GM23338 (cell line): Measurements from ENCODE around the gene NECTIN3. TPM values are rescaled to one million over a fixed set of nuclear protein-coding genes. Genes with fewer than 3 reads are reported as not detected.

Experiments used
- ATAC-seq: fragments of 200-7000 bp; cut with Tn5 transposase; 3 replicates; pipeline ENCODE4 v1.9.1; 2020
- DNase-seq: peaks from one replicate; pipeline ENCODE4 v3.0.0-alpha.2; 2015; ENCODE audit warnings: low spot score
- H2AFZ ChIP-seq: fragments of 200-600 bp; sonication (generic); 2 replicates; pipeline ENCODE4 v1.8.0; 2016; ENCODE audit warnings: antibody characterized with exemption, mild to moderate bottlenecking, moderate library complexity
- H3F3A ChIP-seq: fragments of 200-600 bp; sonication (generic); replicated peaks from 2 replicates; pipeline ENCODE4 v1.8.0; 2017; ENCODE audit warnings: antibody characterized with exemption, mixed run types, low read depth
- H3K27ac ChIP-seq: fragments of 200-600 bp; sonication (generic); 2 replicates; pipeline ENCODE4 v1.6.1; 2016; ENCODE audit warnings: low read depth
- H3K27me3 ChIP-seq: fragments of 200-600 bp; sonication (generic); 2 replicates; pipeline ENCODE4 v1.8.0; 2016; ENCODE audit warnings: mild to moderate bottlenecking, mixed run types, moderate library complexity; ENCODE audit not compliant: insufficient read depth
- H3K36me3 ChIP-seq: fragments of 200-600 bp; sonication (generic); 2 replicates; pipeline ENCODE4 v1.8.0; 2016; ENCODE audit warnings: mild to moderate bottlenecking; ENCODE audit not compliant: insufficient read depth
- H3K4me1 ChIP-seq: fragments of 200-600 bp; sonication (generic); 2 replicates; pipeline ENCODE4 v1.8.0; 2016; ENCODE audit warnings: mild to moderate bottlenecking, moderate library complexity; ENCODE audit not compliant: insufficient read depth
- H3K4me2 ChIP-seq: fragments of 200-600 bp; sonication (generic); 2 replicates; pipeline ENCODE4 v1.7.1; 2017; ENCODE audit warnings: mixed run types
- H3K4me3 ChIP-seq: fragments of 200-600 bp; sonication (generic); 2 replicates; pipeline ENCODE4 v1.6.1; 2016; ENCODE audit warnings: mixed run types
- H3K79me2 ChIP-seq: fragments of 200-600 bp; sonication (generic); replicated peaks from 2 replicates; pipeline ENCODE4 v1.8.0; 2017; ENCODE audit warnings: mild to moderate bottlenecking; ENCODE audit not compliant: insufficient read depth
- H3K9me2 ChIP-seq: fragments of 200-600 bp; sonication (generic); 2 replicates; pipeline ENCODE4 v1.8.0; 2017; ENCODE audit not compliant: insufficient read depth
- H4K20me1 ChIP-seq: fragments of 200-600 bp; sonication (generic); replicated peaks from 2 replicates; pipeline ENCODE4 v1.8.0; 2017; ENCODE audit warnings: mild to moderate bottlenecking; ENCODE audit not compliant: insufficient read depth
- H3K27ac Mint-ChIP-seq: 2 replicates; pipeline ENCODE4 v1.8.0; 2020; ENCODE audit warnings: inconsistent platforms, mild to moderate bottlenecking, moderate library complexity, mixed read lengths
- H3K27me3 Mint-ChIP-seq: 3 replicates; pipeline ENCODE4 v1.8.0; 2022; ENCODE audit warnings: low read depth, mild to moderate bottlenecking, moderate library complexity, mixed read lengths, inconsistent platforms; ENCODE audit not compliant: insufficient read depth, poor library complexity
- H3K36me3 Mint-ChIP-seq: 3 replicates; pipeline ENCODE4 v1.8.0; 2021; ENCODE audit warnings: low read depth, mild to moderate bottlenecking, inconsistent platforms, moderate library complexity, mixed read lengths
- H3K4me1 Mint-ChIP-seq: 3 replicates; pipeline ENCODE4 v1.8.0; 2020; ENCODE audit warnings: mild to moderate bottlenecking, inconsistent platforms, mixed read lengths
- H3K4me3 Mint-ChIP-seq: 3 replicates; pipeline ENCODE4 v1.8.0; 2021; ENCODE audit warnings: moderate library complexity, mild to moderate bottlenecking, inconsistent platforms, mixed read lengths
- H3K9me3 Mint-ChIP-seq: 3 replicates; pipeline ENCODE4 v1.8.0; 2020; ENCODE audit warnings: moderate library complexity, mild to moderate bottlenecking, inconsistent platforms, mixed read lengths
- CREB1 ChIP-seq: fragments of 250-450 bp; sonication (Bioruptor Pico); IDR thresholded peaks from 2 replicates; pipeline ENCODE4 v1.5.0; 2020; ENCODE audit warnings: low read depth, mild to moderate bottlenecking, moderate library complexity
- EZH2 ChIP-seq: fragments of 200-600 bp; sonication (generic); IDR thresholded peaks from one replicate; pipeline ENCODE4 v1.8.0; 2017; ENCODE audit warnings: antibody characterized with exemption, mild to moderate bottlenecking, low read depth; ENCODE audit not compliant: unreplicated experiment
- EZH2phosphoT487 ChIP-seq: fragments of 200-600 bp; sonication (generic); IDR thresholded peaks from one replicate; pipeline ENCODE4 v1.8.1; 2018; ENCODE audit warnings: antibody characterized with exemption; ENCODE audit not compliant: unreplicated experiment
- JUNB ChIP-seq: IDR thresholded peaks from one replicate; pipeline ENCODE4 v1.6.1; 2016; ENCODE audit warnings: antibody characterized with exemption; ENCODE audit not compliant: unreplicated experiment
- NANOG ChIP-seq: IDR thresholded peaks from 2 replicates; pipeline ENCODE4 v1.6.1; 2016; ENCODE audit warnings: antibody characterized with exemption, borderline replicate concordance
- POLR2AphosphoS5 ChIP-seq: IDR thresholded peaks from 2 replicates; pipeline ENCODE4 v1.6.1; 2016; ENCODE audit warnings: antibody characterized with exemption, low read depth
- STAT1 ChIP-seq: IDR thresholded peaks from one replicate; pipeline ENCODE4 v1.6.1; 2016; ENCODE audit warnings: antibody characterized with exemption; ENCODE audit not compliant: unreplicated experiment
- ZNF114 ChIP-seq: fragments of 250-450 bp; sonication (Bioruptor Pico); IDR thresholded peaks from 2 replicates; pipeline ENCODE4 v1.5.0; 2020; ENCODE audit warnings: mild to moderate bottlenecking, moderate library complexity
- ZNF331 ChIP-seq: fragments of 250-450 bp; sonication (Bioruptor Pico); IDR thresholded peaks from 2 replicates; pipeline ENCODE4 v1.5.0; 2020; ENCODE audit warnings: low read depth, mild to moderate bottlenecking, moderate library complexity
- polyA plus RNA-seq: library from polyadenylated mRNA; unstranded; fragments of >200 nt; fragmentation: Nextera tagmentation; extraction: Ambion mirVana; gene quantifications from 2 replicates; pipeline ENCODE4 v1.2.1, GENCODE V29; 2016
- total RNA-seq: library from RNA; depleted of rRNA; stranded (reverse); fragments of >200 nt; shearing (Covaris generic); gene quantifications from 2 replicates; pipeline ENCODE4 v1.2.3, GENCODE V29; 2014
- TF ChIP-seq, protein P1 (sequence below): IDR thresholded peaks from one replicate; pipeline ENCODE4 v1.6.1; 2018; ENCODE audit warnings: antibody characterized with exemption; ENCODE audit not compliant: unreplicated experiment
- TF ChIP-seq, protein P2 (sequence below): fragments of 250-450 bp; sonication (Bioruptor Pico); IDR thresholded peaks from 2 replicates; pipeline ENCODE4 v1.5.0; 2020; ENCODE audit warnings: mild to moderate bottlenecking, moderate library complexity
- TF ChIP-seq, protein P3 (sequence below): IDR thresholded peaks from 2 replicates; pipeline ENCODE4 v1.6.1; 2016; ENCODE audit warnings: antibody characterized with exemption
- TF ChIP-seq, protein P4 (sequence below), 2 experiments: fragments of 200-600 bp in 1 of 2; sonication (generic) in 1 of 2; conservative IDR thresholded peaks; 2 replicates each; pipeline versions ENCODE4 v1.5.1 to v1.6.1; 2016 to 2017; ENCODE audit warnings: antibody characterized with exemption in 2 of 2, low read depth in 2 of 2, mild to moderate bottlenecking in 2 of 2, moderate library complexity in 1 of 2

NECTIN3 gene
- total and polyA plus RNA-seq, 2 experiments from 2014 or later = 16.0 to 48.2 TPM

DNA sequence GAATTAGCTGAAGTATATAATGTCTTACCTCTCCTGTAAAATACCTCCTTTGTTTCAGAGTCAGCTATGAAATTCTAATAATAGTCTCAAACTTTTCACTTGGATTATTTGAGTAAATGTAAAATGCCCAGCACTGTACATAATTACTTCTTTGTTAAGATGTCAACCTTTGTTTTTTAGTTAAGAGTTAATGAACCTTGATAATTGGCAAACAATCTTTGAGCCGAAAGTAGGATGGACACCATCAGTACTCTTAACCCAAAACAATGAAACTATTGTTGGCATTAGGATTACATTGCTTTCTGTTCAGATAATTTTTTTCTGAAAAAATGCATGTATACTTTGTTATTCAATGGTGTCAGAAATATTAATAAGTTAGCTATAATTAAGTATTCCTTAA is 3.0 kb upstream of the NECTIN3 start:
- H3K36me3 Mint-ChIP-seq = peaks cover 6% of the 10 kb centered on the region; the same call in 1 of the 3 replicates

More for the DNA sequence above, 3.0 kb upstream of the NECTIN3 start:
- Mint-ChIP-seq H3K4me3 (no peak overlapping the region), H3K9me3 (no peaks in the 10 kb centered on the region; the same call in 2 of the 3 replicates), H3K27ac (no peak overlapping the region), H3K27me3 (peaks cover 4% of the 10 kb centered on the region), H3K4me1 (peaks cover 12% of the 10 kb centered on the region)
- Histone ChIP-seq H4K20me1 (peaks cover 5% of the 10 kb centered on the region), H3K4me1 (peaks cover 17% of the 10 kb centered on the region), H3K4me2 (no peak overlapping the region), H3K79me2 (peaks cover 28% of the 10 kb centered on the region), H2AFZ (no peak overlapping the region), H3K36me3 (no peaks in the 10 kb centered on the region), H3F3A (no peaks in the 10 kb centered on the region), H3K27ac (no peak overlapping the region), H3K9me2 (no peaks in the 10 kb centered on the region), H3K4me3 (no peak overlapping the region), H3K27me3 (no peaks in the 10 kb centered on the region)
- DNase-seq (no peak), ATAC-seq (no peak)
- TF ChIP-seq JUNB = no peak
- no peak for TF ChIP-seq ZNF114 (CRISPR knock-in tag)
- TF ChIP-seq, protein P1, sequence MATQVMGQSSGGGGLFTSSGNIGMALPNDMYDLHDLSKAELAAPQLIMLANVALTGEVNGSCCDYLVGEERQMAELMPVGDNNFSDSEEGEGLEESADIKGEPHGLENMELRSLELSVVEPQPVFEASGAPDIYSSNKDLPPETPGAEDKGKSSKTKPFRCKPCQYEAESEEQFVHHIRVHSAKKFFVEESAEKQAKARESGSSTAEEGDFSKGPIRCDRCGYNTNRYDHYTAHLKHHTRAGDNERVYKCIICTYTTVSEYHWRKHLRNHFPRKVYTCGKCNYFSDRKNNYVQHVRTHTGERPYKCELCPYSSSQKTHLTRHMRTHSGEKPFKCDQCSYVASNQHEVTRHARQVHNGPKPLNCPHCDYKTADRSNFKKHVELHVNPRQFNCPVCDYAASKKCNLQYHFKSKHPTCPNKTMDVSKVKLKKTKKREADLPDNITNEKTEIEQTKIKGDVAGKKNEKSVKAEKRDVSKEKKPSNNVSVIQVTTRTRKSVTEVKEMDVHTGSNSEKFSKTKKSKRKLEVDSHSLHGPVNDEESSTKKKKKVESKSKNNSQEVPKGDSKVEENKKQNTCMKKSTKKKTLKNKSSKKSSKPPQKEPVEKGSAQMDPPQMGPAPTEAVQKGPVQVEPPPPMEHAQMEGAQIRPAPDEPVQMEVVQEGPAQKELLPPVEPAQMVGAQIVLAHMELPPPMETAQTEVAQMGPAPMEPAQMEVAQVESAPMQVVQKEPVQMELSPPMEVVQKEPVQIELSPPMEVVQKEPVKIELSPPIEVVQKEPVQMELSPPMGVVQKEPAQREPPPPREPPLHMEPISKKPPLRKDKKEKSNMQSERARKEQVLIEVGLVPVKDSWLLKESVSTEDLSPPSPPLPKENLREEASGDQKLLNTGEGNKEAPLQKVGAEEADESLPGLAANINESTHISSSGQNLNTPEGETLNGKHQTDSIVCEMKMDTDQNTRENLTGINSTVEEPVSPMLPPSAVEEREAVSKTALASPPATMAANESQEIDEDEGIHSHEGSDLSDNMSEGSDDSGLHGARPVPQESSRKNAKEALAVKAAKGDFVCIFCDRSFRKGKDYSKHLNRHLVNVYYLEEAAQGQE = no peak
- TF ChIP-seq NANOG = no peak
- no peak for TF ChIP-seq STAT1
- TF ChIP-seq, protein P2, sequence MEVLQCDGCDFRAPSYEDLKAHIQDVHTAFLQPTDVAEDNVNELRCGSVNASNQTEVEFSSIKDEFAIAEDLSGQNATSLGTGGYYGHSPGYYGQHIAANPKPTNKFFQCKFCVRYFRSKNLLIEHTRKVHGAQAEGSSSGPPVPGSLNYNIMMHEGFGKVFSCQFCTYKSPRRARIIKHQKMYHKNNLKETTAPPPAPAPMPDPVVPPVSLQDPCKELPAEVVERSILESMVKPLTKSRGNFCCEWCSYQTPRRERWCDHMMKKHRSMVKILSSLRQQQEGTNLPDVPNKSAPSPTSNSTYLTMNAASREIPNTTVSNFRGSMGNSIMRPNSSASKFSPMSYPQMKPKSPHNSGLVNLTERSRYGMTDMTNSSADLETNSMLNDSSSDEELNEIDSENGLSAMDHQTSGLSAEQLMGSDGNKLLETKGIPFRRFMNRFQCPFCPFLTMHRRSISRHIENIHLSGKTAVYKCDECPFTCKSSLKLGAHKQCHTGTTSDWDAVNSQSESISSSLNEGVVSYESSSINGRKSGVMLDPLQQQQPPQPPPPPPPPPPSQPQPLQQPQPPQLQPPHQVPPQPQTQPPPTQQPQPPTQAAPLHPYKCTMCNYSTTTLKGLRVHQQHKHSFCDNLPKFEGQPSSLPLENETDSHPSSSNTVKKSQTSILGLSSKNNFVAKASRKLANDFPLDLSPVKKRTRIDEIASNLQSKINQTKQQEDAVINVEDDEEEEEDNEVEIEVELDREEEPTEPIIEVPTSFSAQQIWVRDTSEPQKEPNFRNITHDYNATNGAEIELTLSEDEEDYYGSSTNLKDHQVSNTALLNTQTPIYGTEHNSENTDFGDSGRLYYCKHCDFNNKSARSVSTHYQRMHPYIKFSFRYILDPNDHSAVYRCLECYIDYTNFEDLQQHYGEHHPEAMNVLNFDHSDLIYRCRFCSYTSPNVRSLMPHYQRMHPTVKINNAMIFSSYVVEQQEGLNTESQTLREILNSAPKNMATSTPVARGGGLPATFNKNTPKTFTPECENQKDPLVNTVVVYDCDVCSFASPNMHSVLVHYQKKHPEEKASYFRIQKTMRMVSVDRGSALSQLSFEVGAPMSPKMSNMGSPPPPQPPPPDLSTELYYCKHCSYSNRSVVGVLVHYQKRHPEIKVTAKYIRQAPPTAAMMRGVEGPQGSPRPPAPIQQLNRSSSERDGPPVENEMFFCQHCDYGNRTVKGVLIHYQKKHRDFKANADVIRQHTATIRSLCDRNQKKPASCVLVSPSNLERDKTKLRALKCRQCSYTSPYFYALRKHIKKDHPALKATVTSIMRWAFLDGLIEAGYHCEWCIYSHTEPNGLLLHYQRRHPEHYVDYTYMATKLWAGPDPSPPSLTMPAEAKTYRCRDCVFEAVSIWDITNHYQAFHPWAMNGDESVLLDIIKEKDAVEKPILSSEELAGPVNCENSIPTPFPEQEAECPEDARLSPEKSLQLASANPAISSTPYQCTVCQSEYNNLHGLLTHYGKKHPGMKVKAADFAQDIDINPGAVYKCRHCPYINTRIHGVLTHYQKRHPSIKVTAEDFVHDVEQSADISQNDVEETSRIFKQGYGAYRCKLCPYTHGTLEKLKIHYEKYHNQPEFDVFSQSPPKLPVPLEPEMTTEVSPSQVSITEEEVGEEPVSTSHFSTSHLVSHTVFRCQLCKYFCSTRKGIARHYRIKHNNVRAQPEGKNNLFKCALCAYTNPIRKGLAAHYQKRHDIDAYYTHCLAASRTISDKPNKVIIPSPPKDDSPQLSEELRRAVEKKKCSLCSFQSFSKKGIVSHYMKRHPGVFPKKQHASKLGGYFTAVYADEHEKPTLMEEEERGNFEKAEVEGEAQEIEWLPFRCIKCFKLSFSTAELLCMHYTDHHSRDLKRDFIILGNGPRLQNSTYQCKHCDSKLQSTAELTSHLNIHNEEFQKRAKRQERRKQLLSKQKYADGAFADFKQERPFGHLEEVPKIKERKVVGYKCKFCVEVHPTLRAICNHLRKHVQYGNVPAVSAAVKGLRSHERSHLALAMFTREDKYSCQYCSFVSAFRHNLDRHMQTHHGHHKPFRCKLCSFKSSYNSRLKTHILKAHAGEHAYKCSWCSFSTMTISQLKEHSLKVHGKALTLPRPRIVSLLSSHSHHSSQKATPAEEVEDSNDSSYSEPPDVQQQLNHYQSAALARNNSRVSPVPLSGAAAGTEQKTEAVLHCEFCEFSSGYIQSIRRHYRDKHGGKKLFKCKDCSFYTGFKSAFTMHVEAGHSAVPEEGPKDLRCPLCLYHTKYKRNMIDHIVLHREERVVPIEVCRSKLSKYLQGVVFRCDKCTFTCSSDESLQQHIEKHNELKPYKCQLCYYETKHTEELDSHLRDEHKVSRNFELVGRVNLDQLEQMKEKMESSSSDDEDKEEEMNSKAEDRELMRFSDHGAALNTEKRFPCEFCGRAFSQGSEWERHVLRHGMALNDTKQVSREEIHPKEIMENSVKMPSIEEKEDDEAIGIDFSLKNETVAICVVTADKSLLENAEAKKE (CRISPR knock-in tag) = no peak
- TF ChIP-seq EZH2phosphoT487 = no peak
- TF ChIP-seq ZNF331 = no peak
- no peak for TF ChIP-seq EZH2
- TF ChIP-seq POLR2AphosphoS5 = no peak
- no peak for TF ChIP-seq CREB1 (CRISPR knock-in tag)
- TF ChIP-seq, protein P3, sequence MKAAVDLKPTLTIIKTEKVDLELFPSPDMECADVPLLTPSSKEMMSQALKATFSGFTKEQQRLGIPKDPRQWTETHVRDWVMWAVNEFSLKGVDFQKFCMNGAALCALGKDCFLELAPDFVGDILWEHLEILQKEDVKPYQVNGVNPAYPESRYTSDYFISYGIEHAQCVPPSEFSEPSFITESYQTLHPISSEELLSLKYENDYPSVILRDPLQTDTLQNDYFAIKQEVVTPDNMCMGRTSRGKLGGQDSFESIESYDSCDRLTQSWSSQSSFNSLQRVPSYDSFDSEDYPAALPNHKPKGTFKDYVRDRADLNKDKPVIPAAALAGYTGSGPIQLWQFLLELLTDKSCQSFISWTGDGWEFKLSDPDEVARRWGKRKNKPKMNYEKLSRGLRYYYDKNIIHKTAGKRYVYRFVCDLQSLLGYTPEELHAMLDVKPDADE = no peak
- TF ChIP-seq, protein P4, sequence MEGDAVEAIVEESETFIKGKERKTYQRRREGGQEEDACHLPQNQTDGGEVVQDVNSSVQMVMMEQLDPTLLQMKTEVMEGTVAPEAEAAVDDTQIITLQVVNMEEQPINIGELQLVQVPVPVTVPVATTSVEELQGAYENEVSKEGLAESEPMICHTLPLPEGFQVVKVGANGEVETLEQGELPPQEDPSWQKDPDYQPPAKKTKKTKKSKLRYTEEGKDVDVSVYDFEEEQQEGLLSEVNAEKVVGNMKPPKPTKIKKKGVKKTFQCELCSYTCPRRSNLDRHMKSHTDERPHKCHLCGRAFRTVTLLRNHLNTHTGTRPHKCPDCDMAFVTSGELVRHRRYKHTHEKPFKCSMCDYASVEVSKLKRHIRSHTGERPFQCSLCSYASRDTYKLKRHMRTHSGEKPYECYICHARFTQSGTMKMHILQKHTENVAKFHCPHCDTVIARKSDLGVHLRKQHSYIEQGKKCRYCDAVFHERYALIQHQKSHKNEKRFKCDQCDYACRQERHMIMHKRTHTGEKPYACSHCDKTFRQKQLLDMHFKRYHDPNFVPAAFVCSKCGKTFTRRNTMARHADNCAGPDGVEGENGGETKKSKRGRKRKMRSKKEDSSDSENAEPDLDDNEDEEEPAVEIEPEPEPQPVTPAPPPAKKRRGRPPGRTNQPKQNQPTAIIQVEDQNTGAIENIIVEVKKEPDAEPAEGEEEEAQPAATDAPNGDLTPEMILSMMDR (conservative IDR thresholded peaks at IDR 0.05; ENCODE audit: low read depth in 2 of 2) = no peak
